SKM-1 (cell line): ENCODE measurements around the gene TSHZ3.

Experiments
- DNase-seq: peaks from one replicate; lab custom pipeline; 2025; ENCODE audit not compliant: unreplicated experiment; lab: John Stamatoyannopoulos, UW

Gene TSHZ3

DNA sequence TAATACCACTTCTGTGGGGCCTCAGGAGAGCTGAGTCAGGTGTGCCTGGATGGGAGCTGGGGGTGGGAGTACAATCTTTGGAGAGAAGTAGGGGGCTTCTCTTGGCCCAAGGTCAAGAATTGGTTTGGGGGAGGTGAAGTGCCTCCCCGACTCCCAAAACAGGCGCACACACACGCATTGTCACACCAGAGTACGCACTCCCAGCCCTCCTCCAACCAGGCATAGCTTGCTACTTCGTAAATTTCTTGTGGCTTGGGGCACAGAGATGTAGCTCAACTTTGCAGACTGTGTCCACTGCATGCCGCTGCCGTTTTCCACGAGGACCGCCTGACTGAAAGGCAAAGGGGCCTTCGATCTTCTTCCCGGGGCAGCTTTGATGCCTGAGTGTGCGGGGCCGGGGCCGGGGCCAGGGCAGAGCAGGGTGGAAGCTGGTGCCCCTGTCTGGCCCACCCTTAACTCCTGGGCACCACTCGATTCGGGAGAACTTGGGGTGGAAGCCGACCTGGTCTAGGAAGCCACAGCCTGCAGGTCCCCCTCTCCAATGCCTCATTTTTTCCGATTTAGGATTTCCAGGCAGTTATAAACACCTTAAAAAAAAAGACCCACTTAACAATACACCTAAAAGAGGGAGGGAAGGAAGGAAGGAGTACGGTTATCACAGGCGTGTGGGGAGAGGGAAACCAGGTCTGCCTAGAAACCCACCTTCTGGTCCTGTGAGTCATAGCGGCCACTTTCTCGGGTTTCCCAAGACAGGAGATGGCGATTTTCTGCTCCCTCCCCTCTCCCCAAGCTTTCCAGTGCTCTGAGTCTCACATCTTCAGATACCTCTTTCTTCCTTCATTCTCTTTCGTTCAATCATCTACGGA, 5.8 kb upstream of the TSHZ3 start:
- DNase-seq: no peak

DNA sequence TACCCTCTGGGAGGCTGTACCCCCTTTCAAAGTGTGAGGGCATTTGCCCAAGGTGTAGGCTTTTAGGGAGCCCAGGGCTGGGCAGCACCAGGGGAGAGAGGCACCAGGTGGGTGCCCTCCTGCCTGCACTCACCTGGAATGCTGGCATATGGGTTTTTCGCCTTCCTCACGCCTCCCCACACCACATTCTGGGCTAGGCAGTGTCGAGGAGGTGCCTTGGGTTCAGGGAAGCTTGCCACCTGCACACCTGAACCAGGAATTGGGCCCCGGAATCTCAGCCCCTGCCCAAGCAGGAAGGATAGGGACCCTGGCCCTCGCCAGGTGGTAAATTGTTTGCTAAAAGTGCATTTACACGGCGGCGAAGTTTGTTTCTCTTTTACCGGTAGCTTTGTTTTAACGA, 5.1 kb upstream of the TSHZ3 start:
- DNase-seq: no peak

DNA sequence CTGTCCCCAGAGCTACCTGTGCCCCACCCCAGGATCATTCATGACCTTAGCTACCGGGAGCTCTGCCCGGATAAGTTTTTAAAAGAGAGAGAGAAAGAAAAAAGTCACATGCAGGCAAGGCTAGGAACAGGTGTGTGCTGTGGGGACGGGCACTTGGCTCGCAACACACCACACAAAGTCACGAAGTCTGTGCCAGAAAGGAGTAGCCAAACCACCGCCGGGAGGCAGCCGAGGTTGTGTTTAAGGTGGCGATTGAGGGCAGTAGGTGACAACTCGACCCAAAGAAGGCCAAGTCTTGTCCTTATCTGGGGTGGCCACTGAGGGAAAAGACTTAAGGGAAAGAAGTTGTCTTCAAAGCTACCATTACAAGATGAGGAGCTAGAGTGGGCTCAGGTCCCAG, 4.6 kb upstream of the TSHZ3 start:
- DNase-seq: no peak

DNA sequence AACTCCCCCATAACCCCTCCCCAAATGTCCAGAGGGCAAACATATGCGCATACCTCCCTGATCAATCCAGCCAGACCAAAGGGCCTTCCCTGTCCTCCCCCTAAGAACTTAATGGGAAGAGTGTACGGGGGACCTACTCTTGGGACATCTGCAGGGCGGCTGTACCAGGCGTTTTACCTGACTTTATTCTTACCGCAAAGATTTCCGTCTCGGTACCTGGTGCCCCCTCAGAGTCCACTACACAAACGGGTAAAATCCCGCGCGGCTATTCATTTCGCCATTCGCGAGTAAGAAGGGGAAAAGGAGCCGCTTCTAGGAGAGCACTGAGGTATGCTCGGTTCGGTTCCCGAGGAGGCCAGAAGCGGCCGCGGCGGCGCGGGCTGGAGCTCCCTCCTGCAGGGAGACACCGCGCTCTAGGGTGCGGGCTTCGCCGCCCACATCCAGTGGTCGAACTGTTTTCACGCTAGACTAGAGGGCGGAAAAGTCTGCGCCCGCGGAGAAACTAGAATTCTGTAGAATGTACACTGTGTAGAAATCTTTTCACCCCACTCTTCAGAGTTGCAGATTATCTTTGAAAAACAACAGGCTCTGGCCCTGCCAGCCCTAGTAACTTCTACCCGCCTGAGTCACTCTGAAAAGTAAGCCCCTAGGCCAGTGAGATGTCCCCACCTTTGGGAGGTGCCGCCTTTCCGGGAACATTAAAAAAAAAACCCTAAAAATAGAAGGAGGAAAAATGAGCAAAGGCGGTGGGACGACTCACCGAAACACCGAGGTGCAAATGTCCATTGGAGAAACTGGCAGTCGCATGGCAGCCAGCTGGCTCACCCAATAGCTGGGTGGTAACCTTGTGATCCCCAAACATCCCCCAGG, 3.8 kb upstream of the TSHZ3 start:
- no peak for DNase-seq

DNA sequence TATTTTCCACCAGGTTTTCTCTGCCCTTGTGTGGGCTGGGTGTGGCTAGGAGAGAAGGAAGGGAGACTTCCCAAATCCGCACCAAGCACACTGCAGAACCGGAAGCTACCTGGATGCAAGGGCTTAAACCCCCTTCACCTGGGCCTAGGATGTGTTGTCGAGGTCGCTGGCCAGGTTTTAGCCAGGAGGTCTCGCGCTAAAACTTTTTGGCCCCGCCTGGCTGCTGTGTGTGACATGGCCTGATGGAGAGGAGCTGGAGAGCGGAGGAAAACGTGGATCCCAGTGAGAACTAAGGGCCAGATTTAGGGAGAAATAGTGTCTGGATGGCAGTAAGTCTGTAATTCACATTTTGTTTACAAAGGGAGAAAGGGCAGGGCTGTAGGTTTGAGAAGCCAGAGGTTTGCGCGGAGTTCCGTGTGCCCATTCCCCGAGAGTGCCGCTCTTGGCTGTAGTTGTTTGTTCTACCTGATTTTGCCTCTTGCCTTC, 3.1 kb upstream of the TSHZ3 start:
- no peak for DNase-seq

DNA sequence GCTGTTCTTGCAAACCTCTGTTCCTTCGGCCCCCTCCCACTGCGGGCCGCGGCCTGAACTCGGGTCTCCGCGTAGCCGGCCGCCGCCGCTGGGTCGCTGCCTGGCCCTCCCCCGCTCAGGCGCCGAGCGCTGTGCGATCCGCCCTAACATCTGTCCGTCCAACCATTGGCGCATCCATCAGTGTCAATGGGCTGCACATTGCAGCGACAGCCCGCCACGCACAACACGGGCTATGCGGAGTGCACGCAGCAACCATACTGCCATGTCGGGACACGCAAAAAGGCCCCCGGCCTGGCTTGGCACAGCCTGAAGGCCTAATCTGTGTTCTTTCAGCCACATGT, 2.6 kb upstream of the TSHZ3 start:
- DNase-seq: no peak

DNA sequence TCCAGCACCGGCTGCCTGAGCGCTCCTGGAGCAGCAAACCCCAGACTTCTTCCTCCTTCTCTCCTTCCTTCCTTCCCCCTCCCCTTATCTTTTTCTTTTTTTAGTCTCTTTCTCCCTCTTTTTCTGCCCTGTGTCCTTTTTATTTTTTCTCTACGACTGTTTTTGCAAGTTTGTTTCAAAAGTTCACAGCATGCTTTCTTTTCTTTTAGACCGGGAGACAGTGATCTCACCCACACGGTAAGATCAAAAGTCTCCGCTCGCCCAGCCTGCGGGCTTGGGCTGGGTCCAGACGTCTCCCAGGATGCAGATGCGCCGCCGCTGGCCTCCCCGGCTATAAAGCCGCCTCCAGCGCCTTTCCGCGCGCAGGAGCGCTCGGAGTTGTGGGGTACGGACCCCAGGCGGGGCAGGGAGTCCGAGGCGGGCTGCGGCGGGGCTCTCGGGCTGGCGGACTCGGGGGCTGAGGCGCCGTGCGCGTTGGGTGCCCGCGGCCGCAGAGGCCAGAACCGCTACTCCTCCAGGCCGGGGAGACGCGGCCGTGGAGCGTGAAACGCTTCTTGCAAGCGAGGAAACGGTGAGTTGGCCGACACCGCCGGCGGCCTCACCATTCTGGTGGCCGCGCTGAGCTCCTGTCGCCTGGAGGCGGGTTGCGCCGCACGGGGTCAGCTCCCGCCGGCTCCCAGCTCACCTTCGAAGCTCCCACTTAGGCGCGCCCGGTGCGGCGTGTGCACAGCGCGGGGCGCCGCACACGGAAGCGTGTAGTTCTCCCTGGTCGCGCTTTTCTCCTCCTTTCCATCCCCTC, 2.0 kb upstream of the TSHZ3 start:
- no peak for DNase-seq

DNA sequence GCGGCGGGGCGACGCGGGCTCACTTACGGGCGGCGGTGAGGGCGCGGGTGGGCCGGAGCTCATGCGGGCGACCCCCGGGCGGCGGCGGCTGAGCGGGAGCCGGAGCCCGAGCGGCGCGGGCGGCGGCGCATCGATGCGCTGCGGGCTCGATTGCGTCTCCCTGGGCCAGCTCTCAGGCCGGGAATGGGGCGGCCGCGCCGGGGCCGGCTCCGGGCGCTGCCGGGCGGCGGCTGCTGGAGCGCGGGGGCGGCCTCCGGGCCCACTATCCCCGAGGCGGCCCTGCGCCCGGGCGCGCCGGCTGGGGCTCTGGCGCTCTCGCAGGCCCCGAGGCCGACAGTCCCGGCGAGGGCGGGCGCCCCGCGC, 1.4 kb upstream of the TSHZ3 start:
- DNase-seq: peak; percentile 2

DNA sequence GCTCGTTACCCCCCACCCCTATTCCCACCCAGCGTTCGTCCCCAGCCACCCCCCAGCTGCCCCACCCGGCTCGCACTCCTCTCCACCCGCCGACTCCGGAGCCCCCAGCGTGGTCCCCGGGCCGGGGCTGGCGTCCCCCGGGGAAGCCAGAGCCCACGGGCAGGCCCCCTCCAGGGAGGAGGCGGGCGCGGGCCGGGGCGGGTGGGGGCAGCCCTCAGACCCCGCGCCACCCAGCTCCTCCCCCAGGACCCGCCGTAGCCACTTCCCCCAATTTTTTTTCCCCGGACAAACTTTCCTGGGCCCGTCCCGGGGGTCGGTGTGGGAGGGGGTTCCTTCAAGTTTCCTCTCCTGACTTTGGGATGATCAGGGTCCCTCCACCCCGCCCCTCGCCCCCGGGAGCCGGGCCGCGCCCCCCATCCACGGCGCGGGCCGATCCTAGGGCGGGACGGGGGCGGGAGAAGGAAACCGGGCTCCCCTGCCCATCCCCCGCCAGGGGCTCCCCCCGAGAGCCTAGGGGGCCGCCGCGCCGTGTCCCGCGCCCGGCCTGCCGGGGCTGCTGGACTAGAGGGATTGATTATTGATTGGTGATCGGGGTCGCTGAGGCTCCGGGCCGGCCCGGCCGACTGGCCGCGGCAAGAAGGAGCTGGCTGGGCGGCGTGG, 927 bp upstream of the TSHZ3 start:
- no peak for DNase-seq

DNA sequence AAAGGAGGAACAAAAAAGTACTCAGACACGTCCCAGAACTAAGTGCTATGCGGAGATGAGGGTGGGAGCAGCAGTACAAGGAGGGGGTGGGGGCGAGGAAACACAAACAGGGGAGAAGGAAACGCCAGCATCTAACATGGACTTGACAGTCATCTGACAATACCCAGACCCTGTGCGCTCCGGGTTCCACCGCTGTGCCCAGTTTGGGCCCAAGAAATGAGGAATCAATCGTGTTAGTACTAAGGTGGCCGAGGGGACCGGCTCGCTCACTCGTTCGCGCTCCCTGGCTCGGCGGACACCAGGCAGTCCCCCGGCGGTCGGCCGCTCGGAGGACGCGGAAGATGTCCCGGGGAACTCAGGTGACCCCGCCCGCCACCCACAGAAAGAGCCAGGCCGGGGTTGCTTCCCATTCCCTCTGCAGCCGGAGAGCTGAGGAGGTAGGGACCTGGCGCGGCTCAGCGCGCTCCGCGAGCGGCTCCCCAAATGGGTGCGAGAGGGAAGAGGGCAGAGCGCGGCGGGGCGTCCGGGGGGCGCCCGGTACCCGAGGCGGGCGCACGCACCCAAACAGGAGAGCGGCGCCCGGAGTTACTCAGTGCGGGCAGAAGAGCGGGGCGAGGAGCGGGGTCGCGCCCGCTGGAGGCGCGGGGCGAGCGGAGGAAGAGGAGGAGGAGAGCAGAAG, 616 bp downstream of the TSHZ3 start:
- DNase-seq: no peak

DNA sequence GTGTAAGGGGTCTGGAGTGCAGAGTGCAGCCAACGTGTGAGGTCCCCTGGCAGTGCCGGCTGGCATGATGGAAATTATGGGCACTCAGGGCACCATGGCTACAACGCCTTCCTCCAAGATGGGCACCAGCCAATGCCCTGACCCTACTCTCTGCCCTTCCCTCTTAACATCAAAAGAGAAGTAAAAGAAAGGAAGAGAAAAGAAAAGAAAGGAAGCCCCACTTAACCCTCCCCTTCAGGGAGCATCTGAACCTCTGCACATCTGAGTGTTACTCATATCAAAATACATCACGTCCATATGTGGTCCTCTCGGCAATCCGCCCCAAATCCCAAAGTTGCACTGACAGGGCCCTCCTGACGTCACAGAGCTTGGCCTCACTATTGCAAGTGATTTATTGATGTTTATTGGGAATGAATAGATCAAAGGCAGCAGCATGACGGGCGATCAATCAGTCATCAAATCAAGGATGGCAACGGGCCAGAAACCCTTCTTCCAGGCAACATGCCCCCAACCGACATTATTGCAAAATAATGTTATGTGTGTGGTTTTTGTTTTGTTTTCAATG, 1.3 kb downstream of the TSHZ3 start:
- no peak for DNase-seq

DNA sequence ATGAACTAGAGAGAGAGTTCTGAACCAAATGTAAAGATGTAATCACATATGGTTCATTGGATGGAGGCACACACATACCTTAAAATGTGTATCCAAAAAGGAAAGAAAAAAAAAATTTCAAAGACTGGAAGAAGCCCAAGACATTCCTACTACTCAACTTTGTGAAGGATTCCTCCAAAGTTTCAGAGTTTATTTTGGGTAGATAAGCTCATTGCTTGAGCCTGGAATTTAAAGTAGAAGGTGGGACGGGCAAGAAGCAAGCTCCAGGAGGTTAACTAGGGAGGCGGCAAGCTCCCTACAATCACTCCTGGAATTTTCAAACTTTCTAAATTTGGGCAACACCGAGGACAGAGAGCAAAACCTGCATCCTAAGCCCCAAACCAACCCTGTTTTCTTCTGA, 1.9 kb downstream of the TSHZ3 start:
- no peak for DNase-seq

DNA sequence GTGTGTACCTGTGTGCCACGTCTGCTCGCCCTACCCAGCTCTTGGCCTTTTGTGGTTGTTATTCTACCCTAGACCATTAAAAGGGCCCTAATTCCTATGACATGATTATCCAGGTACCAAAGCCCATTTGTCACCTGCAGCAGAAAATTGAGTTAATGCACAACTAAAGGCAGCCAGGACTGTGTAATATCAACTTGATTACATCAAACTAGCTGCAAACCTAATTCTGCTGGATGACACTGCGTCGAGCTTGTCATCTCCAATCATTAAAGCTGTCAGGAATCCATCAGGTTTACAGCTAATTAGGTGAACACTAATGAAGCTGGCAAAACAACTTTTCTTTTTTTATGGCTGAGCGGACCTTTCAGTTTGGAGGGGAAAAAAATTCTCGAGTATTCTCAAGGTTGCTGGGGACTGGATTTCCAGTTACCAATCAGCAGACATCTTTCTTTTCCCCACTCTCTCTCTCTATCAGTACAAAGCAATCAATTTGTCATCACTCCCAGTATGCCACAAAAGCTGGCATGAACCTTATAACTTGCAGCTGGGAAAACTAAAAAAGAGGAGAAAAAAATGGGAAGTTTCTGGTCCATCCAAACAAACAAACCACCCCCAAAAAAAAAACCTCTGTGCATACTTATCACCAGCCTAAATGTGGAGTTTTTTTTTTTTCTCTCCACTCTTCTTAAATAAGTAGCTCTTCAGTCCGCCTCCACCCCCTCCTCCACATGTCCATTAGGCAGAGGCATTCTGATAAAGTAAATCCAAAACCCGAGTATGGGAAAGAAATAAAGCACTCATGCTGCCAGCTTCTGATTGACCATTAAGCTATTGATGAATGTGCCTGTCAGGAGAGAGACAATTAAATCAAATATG, 2.8 kb downstream of the TSHZ3 start:
- DNase-seq: no peak

DNA sequence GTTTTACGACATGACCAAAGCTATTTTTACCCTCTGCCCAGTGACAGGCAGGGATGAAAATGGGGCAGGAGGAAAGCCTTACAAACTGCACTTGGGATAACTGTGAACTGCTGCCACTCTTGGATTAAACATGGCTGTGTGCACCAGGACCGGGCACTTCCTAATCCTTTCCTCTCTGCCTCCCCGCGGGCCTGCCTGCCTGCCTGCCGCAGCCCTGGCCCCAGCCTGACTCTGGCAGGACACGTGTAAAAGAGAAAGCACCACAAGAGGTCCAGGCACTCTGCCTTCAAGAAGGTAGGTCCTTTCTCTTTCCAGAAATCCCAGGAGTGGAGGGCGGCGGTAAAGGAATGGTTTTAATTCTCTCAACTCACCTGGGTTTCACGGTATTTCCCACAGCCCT, 4.8 kb downstream of the TSHZ3 start:
- DNase-seq: no peak

DNA sequence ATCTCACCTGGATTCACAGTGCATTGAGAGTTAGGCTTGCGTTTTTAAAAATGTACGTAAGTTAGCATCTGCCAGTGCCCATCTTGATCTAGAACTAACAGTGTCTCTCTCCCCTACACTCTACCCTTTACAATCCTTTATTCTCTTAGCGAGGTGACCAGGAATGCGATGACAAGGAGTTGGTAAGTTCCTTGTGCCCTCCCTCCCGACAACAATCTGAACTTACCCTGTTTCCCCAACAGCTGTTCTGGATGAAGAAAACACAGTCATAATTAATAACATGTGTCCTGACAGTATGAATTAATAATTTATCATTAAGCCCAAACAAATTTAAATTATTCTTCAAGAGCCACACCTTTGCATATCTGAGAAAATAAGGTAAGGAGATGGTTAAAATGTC, 6.3 kb downstream of the TSHZ3 start:
- DNase-seq: no peak

DNA sequence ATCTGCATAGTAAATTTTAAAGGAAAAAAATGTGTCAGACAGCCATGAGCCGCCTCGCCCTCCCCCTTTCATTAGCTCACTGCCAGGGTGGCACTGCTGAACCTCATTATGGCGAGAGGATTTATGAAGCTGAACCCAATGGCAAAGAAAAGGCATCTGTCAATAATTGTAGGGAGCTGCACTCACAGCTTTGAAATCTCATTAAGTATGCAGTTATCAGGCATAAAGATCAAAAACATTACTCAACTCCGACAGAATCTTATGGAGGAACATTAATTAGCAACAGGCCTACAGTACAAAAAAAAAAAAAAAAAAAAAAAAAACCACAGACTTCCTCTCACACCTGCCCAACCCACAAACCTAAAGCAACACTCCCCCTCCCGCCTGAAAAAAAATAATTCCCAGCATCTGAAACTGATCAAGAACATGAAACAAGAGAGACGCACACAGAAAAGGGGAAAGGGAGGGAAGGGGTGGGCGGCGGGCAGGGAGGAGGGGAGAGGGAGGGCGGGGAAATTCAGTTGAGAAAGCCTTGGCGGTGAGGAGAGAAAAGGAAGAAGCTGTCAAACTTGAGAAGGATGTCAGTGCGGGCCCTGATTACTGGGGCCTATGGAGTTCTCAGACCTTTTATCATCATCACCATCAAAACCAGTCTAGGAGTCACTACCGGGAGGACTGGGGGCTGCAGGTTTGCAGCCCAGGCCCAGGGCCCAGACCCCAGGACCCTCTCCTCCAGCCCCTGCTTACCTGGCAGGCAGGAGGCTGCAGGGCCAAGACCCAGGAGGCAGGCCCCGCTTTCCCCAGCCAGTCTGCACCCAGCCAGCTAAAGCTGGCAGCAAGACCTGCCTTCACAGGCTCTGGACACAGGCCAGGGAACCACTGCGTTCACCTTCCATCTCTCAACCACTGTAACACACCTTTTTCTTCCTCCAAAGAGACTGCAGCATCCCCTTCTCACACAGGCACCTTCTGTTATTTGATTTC, 8.9 kb downstream of the TSHZ3 start:
- DNase-seq: peak; percentile 11

DNA sequence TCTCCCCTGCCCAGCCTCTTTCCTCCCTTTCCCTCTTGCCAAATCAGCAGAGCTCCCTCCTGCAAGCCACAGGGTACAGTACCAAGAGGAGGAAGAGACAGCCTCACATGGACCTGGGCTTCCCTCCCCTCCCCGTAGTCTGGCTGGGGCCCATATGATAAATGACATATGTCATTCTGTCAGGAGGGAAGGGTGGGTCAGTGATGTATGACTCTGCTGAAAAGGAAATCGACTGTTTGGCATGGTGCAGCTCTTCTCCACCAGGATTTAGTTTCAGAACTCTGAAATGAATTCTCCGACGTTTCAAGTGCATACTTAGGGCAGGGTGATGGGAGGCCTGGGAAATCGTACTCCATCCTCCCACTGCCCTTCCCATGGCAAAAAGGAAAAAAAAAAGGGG, 9.8 kb downstream of the TSHZ3 start:
- DNase-seq: no peak
